Neural crest cell (in vitro differentiated cells): ENCODE measurements around the gene NSD1. TPM values are rescaled to one million over a fixed set of nuclear protein-coding genes. Genes with fewer than 3 reads are reported as not detected.

ENCODE experiments used
- DNase-seq: peaks from one replicate; pipeline ENCODE4 v3.0.0; 2021; ENCODE audit warnings: low read depth, mixed read lengths, low spot score
- H3K27ac Mint-ChIP-seq: one replicate; pipeline ENCODE4 v1.8.0; 2021; ENCODE audit warnings: mild to moderate bottlenecking, mixed read lengths; ENCODE audit not compliant: unreplicated experiment
- H3K27me3 Mint-ChIP-seq: 2 replicates; pipeline ENCODE4 v1.8.0; 2021; ENCODE audit warnings: low read depth, mild to moderate bottlenecking, mixed read lengths
- H3K36me3 Mint-ChIP-seq: 2 replicates; pipeline ENCODE4 v1.8.0; 2021; ENCODE audit warnings: low read depth, mild to moderate bottlenecking, mixed read lengths
- H3K4me1 Mint-ChIP-seq: 2 replicates; pipeline ENCODE4 v1.8.0; 2021; ENCODE audit warnings: mixed read lengths
- H3K4me3 Mint-ChIP-seq: one replicate; pipeline ENCODE4 v1.8.0; 2021; ENCODE audit warnings: mild to moderate bottlenecking, mixed read lengths
- H3K9me3 Mint-ChIP-seq: 2 replicates; pipeline ENCODE4 v1.8.0; 2021; ENCODE audit warnings: mixed read lengths
- total RNA-seq: library from RNA; stranded (reverse); gene quantifications from 2 replicates; pipeline ENCODE4 v1.2.1, GENCODE V29; 2021
- TF ChIP-seq, protein P1 (sequence below): fragments of 200-600 bp; sonication (generic); conservative IDR thresholded peaks from 2 replicates; pipeline ENCODE4 v1.5.0; 2021; ENCODE audit warnings: antibody characterized with exemption, mild to moderate bottlenecking

The NSD1 gene
- total RNA-seq, 1 donor from 2014 or later = 122 TPM

DNA sequence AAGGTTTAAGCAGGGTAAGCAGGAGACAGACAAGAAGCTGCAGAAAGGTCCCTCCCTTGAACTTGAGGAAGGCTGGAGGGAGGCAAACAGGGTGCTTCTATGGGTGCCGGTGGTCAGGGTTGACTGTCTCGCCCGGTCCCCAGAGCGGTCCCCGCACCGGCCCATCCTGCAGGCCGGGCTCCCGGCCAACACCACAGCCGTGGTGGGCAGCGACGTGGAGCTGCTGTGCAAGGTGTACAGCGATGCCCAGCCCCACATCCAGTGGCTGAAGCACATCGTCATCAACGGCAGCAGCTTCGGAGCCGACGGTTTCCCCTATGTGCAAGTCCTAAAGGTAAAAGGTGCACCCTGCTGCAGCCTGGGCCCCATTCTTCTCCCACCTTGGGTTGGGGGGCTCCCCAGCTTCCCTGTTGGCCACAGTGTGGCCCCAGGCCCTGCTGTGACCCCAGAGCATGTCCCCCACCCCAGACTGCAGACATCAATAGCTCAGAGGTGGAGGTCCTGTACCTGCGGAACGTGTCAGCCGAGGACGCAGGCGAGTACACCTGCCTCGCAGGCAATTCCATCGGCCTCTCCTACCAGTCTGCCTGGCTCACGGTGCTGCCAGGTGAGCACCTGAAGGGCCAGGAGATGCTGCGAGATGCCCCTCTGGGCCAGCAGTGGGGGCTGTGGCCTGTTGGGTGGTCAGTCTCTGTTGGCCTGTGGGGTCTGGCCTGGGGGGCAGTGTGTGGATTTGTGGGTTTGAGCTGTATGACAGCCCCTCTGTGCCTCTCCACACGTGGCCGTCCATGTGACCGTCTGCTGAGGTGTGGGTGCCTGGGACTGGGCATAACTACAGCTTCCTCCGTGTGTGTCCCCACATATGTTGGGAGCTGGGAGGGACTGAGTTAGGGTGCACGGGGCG lies 41.1 kb upstream of the NSD1 start:
- no peak overlapping the region for H3K4me3 Mint-ChIP-seq
- no peaks in the 10 kb centered on the region for H3K36me3 Mint-ChIP-seq
- TF ChIP-seq, protein P1, sequence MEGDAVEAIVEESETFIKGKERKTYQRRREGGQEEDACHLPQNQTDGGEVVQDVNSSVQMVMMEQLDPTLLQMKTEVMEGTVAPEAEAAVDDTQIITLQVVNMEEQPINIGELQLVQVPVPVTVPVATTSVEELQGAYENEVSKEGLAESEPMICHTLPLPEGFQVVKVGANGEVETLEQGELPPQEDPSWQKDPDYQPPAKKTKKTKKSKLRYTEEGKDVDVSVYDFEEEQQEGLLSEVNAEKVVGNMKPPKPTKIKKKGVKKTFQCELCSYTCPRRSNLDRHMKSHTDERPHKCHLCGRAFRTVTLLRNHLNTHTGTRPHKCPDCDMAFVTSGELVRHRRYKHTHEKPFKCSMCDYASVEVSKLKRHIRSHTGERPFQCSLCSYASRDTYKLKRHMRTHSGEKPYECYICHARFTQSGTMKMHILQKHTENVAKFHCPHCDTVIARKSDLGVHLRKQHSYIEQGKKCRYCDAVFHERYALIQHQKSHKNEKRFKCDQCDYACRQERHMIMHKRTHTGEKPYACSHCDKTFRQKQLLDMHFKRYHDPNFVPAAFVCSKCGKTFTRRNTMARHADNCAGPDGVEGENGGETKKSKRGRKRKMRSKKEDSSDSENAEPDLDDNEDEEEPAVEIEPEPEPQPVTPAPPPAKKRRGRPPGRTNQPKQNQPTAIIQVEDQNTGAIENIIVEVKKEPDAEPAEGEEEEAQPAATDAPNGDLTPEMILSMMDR = no peak
- H3K27ac Mint-ChIP-seq = no peak overlapping the region
- peaks cover 9% of the 10 kb centered on the region for H3K27me3 Mint-ChIP-seq
- H3K9me3 Mint-ChIP-seq = no peaks in the 10 kb centered on the region
- DNase-seq = no peak
- peaks cover 30% of the 10 kb centered on the region for H3K4me1 Mint-ChIP-seq

- H3K27me3 Mint-ChIP-seq = peaks cover 5% of the 10 kb centered on the region
- H3K9me3 Mint-ChIP-seq = no peaks in the 10 kb centered on the region
- H3K27ac Mint-ChIP-seq = no peak overlapping the region
- peaks cover 26% of the 10 kb centered on the region for H3K4me1 Mint-ChIP-seq
- TF ChIP-seq, protein P1 = no peak
- no peaks in the 10 kb centered on the region for H3K36me3 Mint-ChIP-seq
- H3K4me3 Mint-ChIP-seq = no peak overlapping the region
- no peak for DNase-seq
These were observed 40.4 kb upstream of the NSD1 start for GRCh38 chr5:177093082-177093712.

DNA sequence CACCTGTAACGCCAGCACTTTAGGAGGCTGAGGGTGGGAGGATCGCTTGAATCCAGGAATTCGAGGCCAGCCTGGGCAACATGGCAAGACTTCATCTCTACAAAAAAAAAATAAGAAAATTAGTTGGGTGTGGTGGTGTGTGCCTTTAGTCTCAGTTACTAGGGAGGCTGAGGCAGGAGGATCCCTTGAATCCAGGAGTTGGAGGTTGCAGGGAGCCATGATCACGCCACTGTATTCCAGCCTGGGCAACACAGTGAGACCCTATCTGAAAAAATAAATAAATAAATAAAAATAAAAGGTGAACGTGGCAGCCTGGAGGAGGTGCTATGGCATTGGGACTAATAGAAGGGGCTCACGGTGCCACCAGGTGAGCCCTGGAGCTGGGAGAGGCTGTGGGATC lies 39.8 kb upstream of the NSD1 start:
- H3K4me1 Mint-ChIP-seq = peaks cover 23% of the 10 kb centered on the region
- no peak for DNase-seq
- no peaks in the 10 kb centered on the region for H3K9me3 Mint-ChIP-seq
- peaks cover 2% of the 10 kb centered on the region for H3K27me3 Mint-ChIP-seq
- H3K4me3 Mint-ChIP-seq = no peak overlapping the region
- no peak overlapping the region for H3K27ac Mint-ChIP-seq
- H3K36me3 Mint-ChIP-seq = no peaks in the 10 kb centered on the region
- TF ChIP-seq, protein P1 = no peak

DNA sequence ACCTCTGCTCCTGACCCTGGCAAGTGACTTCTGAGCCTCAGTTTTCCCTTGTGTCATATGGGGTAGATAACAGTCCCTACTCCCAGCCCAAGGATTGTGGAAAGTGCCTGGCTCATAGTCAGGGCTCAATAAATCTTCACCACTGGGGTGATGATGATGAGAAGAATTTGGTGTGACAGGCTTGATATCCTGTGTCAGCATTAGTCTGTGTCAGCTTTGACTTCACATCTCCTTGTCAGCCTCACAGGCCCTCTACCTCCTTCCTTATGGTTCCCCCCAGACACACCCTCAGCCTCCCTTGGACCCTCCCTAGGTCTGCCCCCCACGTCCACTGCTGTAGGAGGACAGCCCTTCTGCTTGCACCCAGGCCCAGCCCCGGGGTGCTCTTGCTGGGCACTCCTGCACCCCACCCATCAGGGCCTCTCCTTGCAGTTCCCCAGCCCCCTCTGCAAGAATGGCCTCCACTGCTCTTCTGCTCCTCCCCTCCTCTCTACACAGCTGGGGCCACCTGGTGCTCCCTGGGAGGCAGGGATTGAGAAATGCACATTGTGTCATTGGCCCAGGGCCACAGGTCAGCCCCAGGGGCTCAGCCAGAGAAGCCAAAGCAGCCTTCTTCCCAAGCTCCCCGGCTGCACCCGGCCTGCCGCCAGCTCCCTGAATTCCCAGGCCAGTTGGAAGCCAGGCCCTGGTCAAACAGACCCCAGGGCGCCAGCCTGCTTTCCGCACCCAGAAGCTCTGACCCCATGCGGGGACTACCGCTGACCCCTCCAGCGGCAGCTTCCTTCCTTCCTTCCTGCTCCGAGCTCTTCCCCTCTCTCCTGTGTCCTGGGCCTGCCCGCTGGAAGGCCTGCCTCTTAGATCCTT lies 39.1 kb upstream of the NSD1 start:
- Mint-ChIP-seq H3K27ac (no peak overlapping the region), H3K27me3 (no peaks in the 10 kb centered on the region), H3K4me1 (peaks cover 24% of the 10 kb centered on the region), H3K9me3 (no peaks in the 10 kb centered on the region), H3K36me3 (no peaks in the 10 kb centered on the region), H3K4me3 (no peak overlapping the region)
- TF ChIP-seq, protein P1 = no peak
- DNase-seq = no peak

DNA sequence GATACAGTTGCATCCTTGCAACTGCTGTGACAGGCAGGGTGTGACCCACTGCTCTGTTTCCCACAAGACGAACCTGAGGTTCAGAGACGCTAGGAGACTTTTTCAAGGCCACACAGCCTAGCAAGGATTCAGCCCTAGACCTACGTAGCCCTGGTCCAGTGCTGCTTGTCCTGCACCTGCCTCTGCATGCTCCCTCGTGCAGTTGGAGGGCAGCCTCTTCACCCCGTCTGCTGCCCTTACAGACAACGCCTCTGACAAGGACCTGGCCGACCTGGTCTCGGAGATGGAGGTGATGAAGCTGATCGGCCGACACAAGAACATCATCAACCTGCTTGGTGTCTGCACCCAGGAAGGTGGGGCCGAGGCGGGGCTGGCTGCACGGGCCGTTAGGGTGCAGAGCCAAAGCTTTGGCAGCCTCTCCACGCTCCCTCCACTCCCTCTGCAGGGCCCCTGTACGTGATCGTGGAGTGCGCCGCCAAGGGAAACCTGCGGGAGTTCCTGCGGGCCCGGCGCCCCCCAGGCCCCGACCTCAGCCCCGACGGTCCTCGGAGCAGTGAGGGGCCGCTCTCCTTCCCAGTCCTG lies 38.4 kb upstream of the NSD1 start:
- Mint-ChIP-seq H3K27ac (no peak overlapping the region), H3K4me3 (no peak overlapping the region), H3K36me3 (no peaks in the 10 kb centered on the region), H3K27me3 (no peaks in the 10 kb centered on the region), H3K4me1 (peaks cover 20% of the 10 kb centered on the region), H3K9me3 (no peaks in the 10 kb centered on the region)
- no peak for DNase-seq
- TF ChIP-seq, protein P1 = no peak
